Small intestine (tissue), 7 donors: Measurements from ENCODE around the gene CKB. TPM values are rescaled to one million over a fixed set of nuclear protein-coding genes. Genes with fewer than 3 reads are reported as not detected.
A peak's percentile ranks its signal among the peaks of the same experiment; 100 is the strongest.

Source experiments
- DNase-seq, 2 donors: peaks; one replicate each; pipeline versions ENCODE4 v3.0.0 to v3.0.0-alpha.2; 2013
- FAIRE-seq: peaks from 2 replicates; lab custom pipeline; 2012; peaks lifted over from hg19 to GRCh38; lab: Jason Lieb, UNC
- H3K27ac ChIP-seq, 3 donors: one replicate each; pipeline ENCODE4 v1.5.1; 2013; ENCODE audit warnings: low read length in 2 of 3, mild to moderate bottlenecking in 2 of 3, control low read depth in 1 of 3, inconsistent platforms in 1 of 3, low read depth in 1 of 3, moderate library complexity in 1 of 3
- H3K27me3 ChIP-seq, 3 donors: one replicate each; pipeline ENCODE4 v1.6.1; 2013; ENCODE audit warnings: low read length in 3 of 3, inconsistent platforms in 1 of 3; ENCODE audit not compliant: control insufficient read depth in 3 of 3, insufficient read depth in 3 of 3
- H3K36me3 ChIP-seq, 3 donors: one replicate each; pipeline ENCODE4 v1.6.1; 2013; ENCODE audit warnings: low read length in 3 of 3, inconsistent platforms in 1 of 3, low read depth in 1 of 3, mild to moderate bottlenecking in 1 of 3, moderate library complexity in 1 of 3; ENCODE audit not compliant: control insufficient read depth in 3 of 3, insufficient read depth in 2 of 3
- H3K4me1 ChIP-seq, 3 donors: one replicate each; pipeline ENCODE4 v1.6.1; 2013; ENCODE audit warnings: low read length in 2 of 3, inconsistent platforms in 1 of 3, low read depth in 1 of 3, mild to moderate bottlenecking in 1 of 3, moderate library complexity in 1 of 3; ENCODE audit not compliant: control insufficient read depth in 3 of 3, insufficient read depth in 2 of 3
- H3K4me3 ChIP-seq, 3 donors: one replicate each; pipeline ENCODE4 v1.5.1; 2013; ENCODE audit warnings: low read length in 3 of 3, control low read depth in 1 of 3, inconsistent platforms in 1 of 3, low read depth in 1 of 3, mild to moderate bottlenecking in 1 of 3, moderate library complexity in 1 of 3
- H3K9me3 ChIP-seq, 2 donors: one replicate each; pipeline ENCODE4 v1.6.1; 2013; ENCODE audit warnings: low read depth in 1 of 2, low read length in 1 of 2; ENCODE audit not compliant: control insufficient read depth in 2 of 2, insufficient read depth in 1 of 2
- WGBS, 3 donors: extraction: QIAGEN DNeasy Blood & Tissue Kit; methylation state at CpG; one replicate each; pipeline ENCODE4 v1.1.7; 2013; 5-methylcytosine and 5-hydroxymethylcytosine counted together
- polyA plus RNA-seq, 4 donors: library from polyadenylated mRNA; stranded (reverse) in 3 of 4; unstranded in 1 of 4; fragments of 200-250 nt in 3 of 4; fragments of 120-200 nt in 1 of 4; gene quantifications; one replicate each; pipeline versions ENCODE4 v1.2.1 to v1.2.3, GENCODE V29; 2013
- donor health status: healthy with polysubstance abuse.
- donor health status: control.
- donor health status: control.
- donor health status: Bipolar disorder and iron deficiency.
- donor health status: healthy.

Gene CKB
- polyA plus RNA-seq, 4 donors = 36.7 to 315 (median 72.7) TPM

GRCh38 chr14:103488071-103488470, 34.6 kb downstream of the CKB start:
- Histone ChIP-seq H3K4me3 (no peak overlapping the region), H3K36me3 (peaks cover 8 to 48% (median 25%) of the 10 kb centered on the region in 3 donors), H3K27ac (no peak overlapping the region), H3K27me3 (no peaks in the 10 kb centered on the region), H3K4me1 (peaks cover 0 to 1% (median 0%) of the 10 kb centered on the region in 3 donors), H3K9me3 (no peaks in the 10 kb centered on the region)
- 92 to 98% (median 93%) methylated on average over 6 of the region's 6 CpGs for WGBS, 3 donors
- no peak for DNase-seq
- no peak for FAIRE-seq

- 52 to 83% (median 71%) methylated on average over 2 of the region's 2 CpGs for WGBS, 3 donors
- Histone ChIP-seq H3K9me3 (no peaks in the 10 kb centered on the region), H3K27ac (no peak overlapping the region), H3K27me3 (no peaks in the 10 kb centered on the region), H3K4me1 (peaks cover 0 to 1% (median 0%) of the 10 kb centered on the region in 3 donors), H3K4me3 (no peak overlapping the region), H3K36me3 (peaks cover 7 to 42% (median 11%) of the 10 kb centered on the region in 3 donors)
- DNase-seq (peak in 1 of 2 donors; percentile 55), FAIRE-seq (no peak)
Observed at GRCh38 chr14:103485504-103485903, 37.1 kb downstream of the CKB start.

- H3K4me1 ChIP-seq = peaks cover 0 to 1% (median 0%) of the 10 kb centered on the region in 3 donors
- peaks cover 2 to 41% (median 7%) of the 10 kb centered on the region in 3 donors for H3K36me3 ChIP-seq
- H3K4me3 ChIP-seq = no peak overlapping the region
- no peaks in the 10 kb centered on the region for H3K27me3 ChIP-seq
- H3K9me3 ChIP-seq = no peaks in the 10 kb centered on the region
- 15 to 52% (median 39%) methylated on average over 5 of the region's 5 CpGs for WGBS, 3 donors
- FAIRE-seq (no peak), DNase-seq (peak; percentile 20 to 87)
- peak overlapping the region in 2 of 3 donors; percentile 20 to 38 for H3K27ac ChIP-seq
Observed at GRCh38 chr14:103483600-103483999, 39.0 kb downstream of the CKB start.

- Histone ChIP-seq H3K4me1 (peaks cover 0 to 1% (median 0%) of the 10 kb centered on the region in 3 donors), H3K27me3 (no peaks in the 10 kb centered on the region), H3K27ac (no peak overlapping the region), H3K4me3 (no peak overlapping the region), H3K36me3 (peaks cover 2 to 39% (median 9%) of the 10 kb centered on the region in 3 donors), H3K9me3 (no peaks in the 10 kb centered on the region)
- FAIRE-seq (no peak), DNase-seq (no peak)
- WGBS, 3 donors = 57 to 61% (median 57%) methylated on average over 3 of the region's 3 CpGs
Observed at GRCh38 chr14:103480595-103480994, 42.0 kb downstream of the CKB start.

- no peak for FAIRE-seq
- no peaks in the 10 kb centered on the region for H3K4me1 ChIP-seq
- H3K36me3 ChIP-seq = peaks cover 6 to 48% (median 17%) of the 10 kb centered on the region in 3 donors
- no peaks in the 10 kb centered on the region for H3K27me3 ChIP-seq
- DNase-seq = no peak
- H3K4me3 ChIP-seq = no peak overlapping the region
- 86 to 93% (median 90%) methylated on average over 5 of the region's 5 CpGs for WGBS, 3 donors
- no peak overlapping the region for H3K27ac ChIP-seq
- H3K9me3 ChIP-seq = no peaks in the 10 kb centered on the region
Observed at GRCh38 chr14:103476631-103477030, 46.0 kb downstream of the CKB start.

- H3K27me3 ChIP-seq = no peaks in the 10 kb centered on the region
- no peak for FAIRE-seq
- no peaks in the 10 kb centered on the region for H3K9me3 ChIP-seq
- H3K27ac ChIP-seq = no peak overlapping the region
- 93 to 96% (median 93%) methylated on average over 3 of the region's 3 CpGs for WGBS, 3 donors
- H3K36me3 ChIP-seq = peaks cover 9 to 53% (median 21%) of the 10 kb centered on the region in 3 donors
- DNase-seq = no peak
- no peak overlapping the region for H3K4me3 ChIP-seq
- no peaks in the 10 kb centered on the region for H3K4me1 ChIP-seq
Observed at GRCh38 chr14:103476065-103476464, 46.6 kb downstream of the CKB start.

GRCh38 chr14:103474893-103475292, 47.7 kb downstream of the CKB start:
- DNase-seq (no peak), FAIRE-seq (no peak)
- H3K4me3 ChIP-seq = no peak overlapping the region
- no peaks in the 10 kb centered on the region for H3K9me3 ChIP-seq
- WGBS, 3 donors = 94 to 99% (median 97%) methylated on average over 5 of the region's 5 CpGs
- H3K27me3 ChIP-seq = no peaks in the 10 kb centered on the region
- no peak overlapping the region for H3K27ac ChIP-seq
- peaks cover 9 to 53% (median 24%) of the 10 kb centered on the region in 3 donors for H3K36me3 ChIP-seq
- H3K4me1 ChIP-seq = no peaks in the 10 kb centered on the region

- Histone ChIP-seq H3K4me3 (no peak overlapping the region), H3K36me3 (peaks cover 17 to 61% (median 29%) of the 10 kb centered on the region in 3 donors), H3K9me3 (no peaks in the 10 kb centered on the region), H3K27me3 (no peaks in the 10 kb centered on the region), H3K27ac (no peak overlapping the region), H3K4me1 (no peaks in the 10 kb centered on the region)
- FAIRE-seq (no peak), DNase-seq (no peak)
- WGBS, 3 donors = 87 to 97% (median 89%) methylated on average over 5 of the region's 5 CpGs
Observed at GRCh38 chr14:103472939-103473338, 49.7 kb downstream of the CKB start.
